T-helper 2 cell treated with Interferon-gamma antibody and Interleukin-4, amounts not matched to agents 100 ng/mL and 5 ng/mL, for 36 hours (primary cell): Measurements from ENCODE around the gene CUEDC2. TPM values are rescaled to one million over a fixed set of nuclear protein-coding genes. Genes with fewer than 3 reads are reported as not detected.

Experiments used
- intact Hi-C: fragments of 100-400 bp; cut with micrococcal nuclease; formaldehyde crosslinking; loops from one replicate; pipeline ENCODE4 v1.15.1; 2023
- total RNA-seq: library from RNA; stranded (reverse); gene quantifications from 2 replicates; pipeline ENCODE4 v1.2.3, GENCODE V29; 2022

Gene CUEDC2
- total RNA-seq, 1 donor from 2014 or later: 61.8 TPM

DNA sequence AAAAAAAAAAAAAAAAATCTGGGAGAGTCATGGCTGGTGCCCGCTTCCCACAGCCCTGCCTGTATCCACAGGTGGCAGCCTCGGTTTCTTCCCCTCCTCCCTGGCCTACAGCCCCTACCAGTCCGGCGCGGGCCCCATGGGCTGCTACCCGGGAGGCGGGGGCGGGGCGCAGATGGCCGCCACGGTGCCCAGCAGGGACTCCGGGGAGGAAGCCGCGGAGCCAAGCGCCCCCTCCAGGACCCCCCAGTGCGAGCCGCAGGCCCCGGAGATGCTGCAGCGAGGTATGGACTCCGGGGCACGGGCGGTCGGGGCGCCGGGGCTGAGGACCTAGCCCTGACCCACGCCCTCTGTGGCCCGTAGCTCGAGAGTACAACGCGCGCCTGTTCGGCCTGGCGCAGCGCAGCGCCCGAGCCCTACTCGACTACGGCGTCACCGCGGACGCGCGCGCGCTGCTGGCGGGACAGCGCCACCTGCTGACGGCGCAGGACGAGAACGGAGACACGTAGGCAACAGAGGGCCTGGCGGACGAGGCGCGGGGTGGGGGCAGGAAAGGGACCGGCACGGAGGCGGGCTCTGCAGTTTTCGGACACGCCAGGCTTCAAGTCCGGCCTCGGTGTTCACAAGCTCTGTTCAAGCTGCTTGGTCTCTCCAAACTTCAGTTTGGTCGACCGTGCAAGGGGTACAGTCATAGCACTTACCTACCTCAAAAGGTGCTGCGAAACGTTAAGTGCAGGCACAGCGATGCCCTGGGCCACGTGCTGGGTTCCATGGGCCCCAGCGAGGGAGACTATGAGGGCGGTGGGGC is 33.0 kb downstream of the CUEDC2 start:
- intact Hi-C loops: loop anchor here (1.0 to 10.0 kb wide), 3 partner anchors 170 to 565 kb away; no protein-coding TSS in a partner anchor

DNA sequence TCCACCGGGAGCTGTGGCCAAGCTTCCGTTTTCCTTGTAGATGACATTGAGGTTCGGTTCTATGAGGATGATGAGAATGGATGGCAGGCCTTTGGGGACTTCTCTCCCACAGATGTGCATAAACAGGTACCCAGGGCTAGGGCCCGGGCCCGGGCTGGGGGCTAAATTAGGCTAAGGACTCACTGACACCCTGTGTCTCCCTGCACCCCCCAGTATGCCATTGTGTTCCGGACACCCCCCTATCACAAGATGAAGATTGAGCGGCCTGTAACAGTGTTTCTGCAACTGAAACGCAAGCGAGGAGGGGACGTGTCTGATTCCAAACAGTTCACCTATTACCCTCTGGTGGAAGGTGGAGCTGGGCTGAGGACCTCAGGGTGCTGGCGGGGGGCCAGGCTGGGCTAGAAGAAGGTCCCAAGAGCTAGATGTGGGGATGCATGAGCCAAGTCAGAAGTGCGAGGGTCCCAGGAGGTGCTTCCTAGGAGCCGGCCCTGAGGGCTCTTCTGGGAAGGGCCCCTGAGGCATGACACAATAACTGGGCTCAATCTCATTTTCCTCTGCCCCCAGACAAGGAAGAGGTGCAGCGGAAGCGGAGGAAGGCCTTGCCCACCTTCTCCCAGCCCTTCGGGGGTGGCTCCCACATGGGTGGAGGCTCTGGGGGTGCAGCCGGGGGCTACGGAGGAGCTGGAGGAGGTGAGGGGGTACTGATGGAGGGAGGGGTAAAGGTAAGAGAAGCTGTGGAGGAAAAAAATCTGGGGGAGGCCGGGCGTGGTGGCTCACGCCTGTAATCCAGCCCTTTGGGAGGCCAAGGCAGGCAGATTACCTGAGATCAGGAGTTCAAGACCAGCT is 34.0 kb downstream of the CUEDC2 start:
- intact Hi-C loops: loop anchor here (1.0 to 10.0 kb wide), 3 partner anchors 169 to 564 kb away; no protein-coding TSS in a partner anchor

DNA sequence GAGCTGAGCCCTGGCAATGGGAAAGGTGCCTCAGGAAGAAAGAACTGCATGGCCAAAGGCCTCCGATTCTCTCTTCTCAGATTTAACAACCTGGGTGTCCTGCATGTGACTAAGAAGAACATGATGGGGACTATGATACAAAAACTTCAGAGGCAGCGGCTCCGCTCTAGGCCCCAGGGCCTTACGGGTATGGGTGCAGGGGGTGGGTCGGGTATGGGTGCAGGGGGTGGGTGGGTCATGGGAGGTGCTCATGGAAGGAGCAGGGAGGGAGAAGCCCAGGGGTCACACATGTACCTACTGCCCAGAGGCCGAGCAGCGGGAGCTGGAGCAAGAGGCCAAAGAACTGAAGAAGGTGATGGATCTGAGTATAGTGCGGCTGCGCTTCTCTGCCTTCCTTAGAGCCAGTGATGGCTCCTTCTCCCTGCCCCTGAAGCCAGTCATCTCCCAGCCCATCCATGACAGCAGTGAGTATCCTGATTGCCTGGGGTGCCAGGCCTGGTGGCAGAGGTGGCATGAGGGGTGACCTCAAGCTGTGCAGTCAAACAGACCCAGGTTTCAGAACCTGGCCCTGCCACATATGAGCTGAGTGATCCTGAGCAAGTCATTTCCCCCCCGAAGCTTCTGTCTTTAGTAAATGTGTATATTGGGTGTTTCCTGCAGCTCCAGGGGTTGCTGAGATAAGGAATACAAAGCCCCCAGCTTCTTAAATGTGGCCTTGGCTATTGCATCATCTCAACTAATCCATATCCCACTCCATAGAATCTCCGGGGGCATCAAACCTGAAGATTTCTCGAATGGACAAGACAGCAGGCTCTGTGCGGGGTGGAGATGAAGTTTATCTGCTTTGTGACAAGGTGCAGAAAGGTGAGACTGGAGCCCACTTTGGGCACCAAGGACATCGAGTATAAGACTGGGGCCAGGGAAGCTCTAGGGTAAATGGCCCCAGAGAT is 34.9 kb downstream of the CUEDC2 start:
- intact Hi-C loops: loop anchor here (10.0 kb wide), 1 partner anchor 563 kb away; no protein-coding TSS in a partner anchor

DNA sequence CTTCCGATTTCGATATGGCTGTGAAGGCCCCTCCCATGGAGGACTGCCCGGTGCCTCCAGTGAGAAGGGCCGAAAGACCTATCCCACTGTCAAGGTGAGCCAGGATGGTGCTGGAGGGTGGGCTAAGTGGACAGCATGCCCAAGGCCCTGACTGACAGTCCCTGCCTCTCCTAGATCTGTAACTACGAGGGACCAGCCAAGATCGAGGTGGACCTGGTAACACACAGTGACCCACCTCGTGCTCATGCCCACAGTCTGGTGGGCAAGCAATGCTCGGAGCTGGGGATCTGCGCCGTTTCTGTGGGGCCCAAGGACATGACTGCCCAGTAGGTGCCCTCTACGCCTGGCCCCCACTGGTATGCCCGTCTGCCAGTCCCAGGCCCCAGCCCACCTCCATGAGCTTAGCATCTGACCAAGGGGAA is 35.6 kb downstream of the CUEDC2 start:
- intact Hi-C loops: loop anchor here (10.0 kb wide), 1 partner anchor 562 kb away; no protein-coding TSS in a partner anchor

DNA sequence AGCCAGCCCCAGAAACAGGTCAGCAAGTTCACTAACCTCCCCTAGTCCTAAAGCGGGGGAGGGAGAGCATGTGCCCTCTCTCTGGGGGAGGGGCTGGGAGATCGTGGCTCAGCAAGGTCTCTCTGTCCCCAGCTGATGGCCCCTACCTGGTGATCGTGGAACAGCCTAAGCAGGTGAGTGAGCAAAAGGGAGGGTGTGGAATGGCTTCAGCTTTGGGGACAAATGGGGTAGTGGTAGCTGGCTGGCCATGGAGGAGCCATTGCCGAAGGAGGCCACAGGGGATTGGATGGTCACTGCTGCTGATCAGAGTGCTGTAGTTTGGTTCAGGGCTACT is 36.1 kb downstream of the CUEDC2 start:
- intact Hi-C loops: loop anchor here (10.0 kb wide), 1 partner anchor 561 kb away; no protein-coding TSS in a partner anchor

DNA sequence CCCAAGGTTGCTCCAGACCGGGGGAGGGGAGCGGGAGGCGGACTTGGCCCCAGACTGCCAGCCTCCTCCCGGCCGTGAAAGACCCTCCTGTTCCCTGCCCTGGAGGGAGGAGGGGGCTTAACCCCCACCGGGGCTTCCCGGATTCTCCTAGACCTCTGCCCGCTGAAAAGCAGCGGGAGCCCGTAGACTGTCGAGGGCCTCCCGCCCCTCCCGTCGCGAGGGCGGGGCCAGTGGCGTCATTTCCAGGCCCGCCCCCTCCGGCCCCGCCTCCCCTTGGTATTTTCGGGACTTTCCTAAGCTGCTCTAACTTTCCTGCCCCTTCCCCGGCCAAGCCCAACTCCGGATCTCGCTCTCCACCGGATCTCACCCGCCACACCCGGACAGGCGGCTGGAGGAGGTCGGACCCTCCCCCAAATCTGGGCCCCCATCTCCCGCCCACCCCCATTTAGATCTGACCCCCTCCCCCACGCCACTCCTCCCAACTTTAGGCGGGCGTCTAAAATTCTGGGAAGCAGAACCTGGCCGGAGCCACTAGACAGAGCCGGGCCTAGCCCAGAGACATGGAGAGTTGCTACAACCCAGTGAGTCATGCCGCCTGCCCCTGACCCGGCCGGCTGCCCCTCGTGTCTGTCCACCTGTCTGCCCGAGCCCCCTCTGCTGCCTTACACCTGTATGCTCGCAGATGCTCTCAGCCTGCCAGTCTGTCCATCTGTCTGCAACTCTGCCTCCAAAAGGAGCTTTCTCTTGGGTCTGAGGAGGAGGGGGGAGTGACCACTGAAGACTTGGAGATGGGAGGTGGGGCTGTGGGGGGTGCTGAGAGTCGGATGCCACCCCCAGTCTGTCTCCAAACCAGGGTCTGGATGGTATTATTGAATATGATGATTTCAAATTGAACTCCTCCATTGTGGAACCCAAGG is 36.7 kb downstream of the CUEDC2 start, which contains the start of gene NFKB2:
NFKB2 (plus strand) TSS at position 306 of the 917 bp plus-strand sequence; CDS start at position 561, 255 bp downstream.
- intact Hi-C loops: loop anchor here (1.0 to 10.0 kb wide), 7 partner anchors 13 to 561 kb away; partner anchors contain the start of gene ACTR1A

DNA sequence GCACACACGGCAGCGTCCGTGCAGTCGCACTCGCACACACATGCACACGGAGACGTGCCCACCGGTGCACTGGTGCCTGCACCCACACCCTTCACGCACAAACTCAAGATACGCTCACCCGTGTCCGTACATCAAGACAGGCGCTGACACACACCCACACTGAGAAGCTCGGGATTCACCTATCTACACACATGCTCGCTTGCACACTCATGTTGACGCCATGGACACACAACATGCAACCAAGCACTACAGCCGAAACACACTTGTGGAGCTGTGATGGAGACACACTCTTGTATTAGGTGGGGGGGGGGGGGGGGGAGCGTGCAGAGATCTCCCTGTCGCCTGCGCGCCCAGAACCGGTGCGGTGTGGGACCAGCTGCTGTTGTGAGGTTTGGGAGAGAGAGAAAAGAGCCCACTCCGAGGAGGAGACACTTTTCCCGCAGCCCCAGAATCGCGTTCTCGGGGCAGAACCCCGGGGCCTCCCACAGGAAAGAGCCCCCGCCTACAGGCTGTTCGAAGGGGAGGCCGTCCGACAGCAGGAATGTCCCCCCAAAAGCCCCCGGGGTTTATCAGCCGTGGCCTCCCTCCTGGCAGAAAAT is 37.5 kb downstream of the CUEDC2 start:
- intact Hi-C loops: loop anchor here (1.0 to 10.0 kb wide), 12 partner anchors 14 to 560 kb away; partner anchors contain the start of genes ACTR1A, CUEDC2, GBF1 and NOLC1

DNA sequence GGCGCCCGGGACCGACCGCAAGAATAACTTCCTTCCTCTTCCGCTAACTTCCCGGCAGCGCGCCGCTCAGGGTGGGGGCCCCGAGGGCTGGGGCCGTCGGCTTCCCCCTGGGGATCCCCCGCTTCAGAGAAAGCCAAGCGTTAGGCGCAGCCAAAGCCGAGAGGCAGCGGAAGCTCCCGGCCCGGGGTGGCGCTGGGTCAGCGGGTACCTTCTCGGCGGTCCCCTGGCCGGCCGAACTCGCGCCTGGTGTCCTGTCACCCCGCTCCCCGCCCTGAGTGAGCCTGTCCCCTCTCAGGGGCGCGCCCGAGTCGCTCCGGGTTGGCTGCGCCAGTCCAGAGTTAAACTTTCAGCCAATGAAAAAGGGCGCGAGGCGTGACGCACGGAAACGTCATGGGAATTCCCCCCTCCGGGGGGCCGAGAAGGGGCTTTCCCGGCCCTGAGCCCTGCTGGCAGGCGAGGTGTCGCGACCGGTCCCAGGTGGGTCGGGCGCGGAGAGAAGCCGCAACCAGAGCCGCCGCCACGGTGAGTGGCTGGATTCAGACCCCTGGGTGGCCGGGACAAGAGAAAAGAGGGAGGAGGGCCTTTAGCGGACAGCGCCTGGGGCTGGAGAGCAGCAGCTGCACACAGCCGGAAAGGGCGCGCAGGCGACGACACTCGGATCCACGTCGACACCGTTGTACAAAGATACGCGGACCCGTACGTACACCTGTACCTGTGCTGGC is 38.1 kb downstream of the CUEDC2 start:
- intact Hi-C loops: loop anchor here (1.0 to 10.0 kb wide), 8 partner anchors 15 to 559 kb away; partner anchors contain the start of genes CUEDC2, GBF1 and NOLC1

DNA sequence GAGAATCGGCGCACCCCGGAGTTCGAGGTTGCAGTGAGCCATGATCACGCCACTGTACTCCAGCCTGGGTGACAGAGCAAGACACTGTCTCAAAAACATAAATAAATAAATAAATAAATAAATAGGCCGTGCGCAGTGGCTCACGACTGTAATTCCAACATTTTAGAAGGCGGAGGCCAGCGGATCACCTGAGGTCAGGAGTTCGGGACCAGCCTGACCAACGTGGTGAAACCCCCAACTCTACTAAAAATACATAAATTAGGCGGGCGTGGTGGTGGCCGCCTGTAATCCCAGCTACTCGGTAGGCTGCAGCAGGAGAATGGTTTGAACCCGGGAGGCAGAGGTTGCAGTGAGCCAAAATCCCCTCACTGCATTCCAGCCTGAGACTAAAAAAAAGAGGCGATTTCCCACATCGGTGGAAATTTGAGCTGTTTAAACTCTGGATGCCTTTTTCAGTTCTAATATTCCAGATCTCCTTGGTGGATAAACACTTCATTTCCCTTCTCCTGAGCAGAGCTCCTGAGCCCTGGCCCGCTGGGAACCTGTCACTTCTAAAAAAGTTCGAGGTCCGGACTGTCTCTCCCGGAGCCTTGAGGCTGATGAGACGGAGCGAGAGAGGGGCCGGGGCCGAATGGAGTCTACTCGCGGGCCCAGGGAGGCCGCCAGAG is 38.8 kb downstream of the CUEDC2 start:
- intact Hi-C loops: loop anchor here (1.0 to 10.0 kb wide), 9 partner anchors 15 to 559 kb away; partner anchors contain the start of genes CUEDC2, GBF1 and NOLC1

DNA sequence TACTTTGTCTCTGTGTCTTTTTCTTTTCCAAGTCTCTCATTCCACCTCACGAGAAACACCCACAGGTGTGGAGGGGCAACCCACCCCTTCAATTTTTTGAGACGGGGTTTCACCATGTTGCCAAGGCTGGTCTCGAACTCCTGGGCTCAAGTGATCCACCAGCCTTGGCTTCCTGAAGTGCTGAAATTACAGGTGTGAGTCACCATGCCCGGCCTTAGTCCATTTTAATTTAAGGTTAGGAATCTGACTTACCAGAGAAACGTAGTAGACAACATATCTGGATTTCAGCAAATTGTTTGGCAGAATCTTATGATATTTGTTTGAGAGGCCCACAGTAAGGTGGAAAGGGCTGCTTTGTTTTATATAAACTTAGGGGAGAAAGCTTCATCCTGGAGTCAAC is 40.1 kb downstream of the CUEDC2 start:
- intact Hi-C loops: loop anchor here (10.0 kb wide), 1 partner anchor 558 kb away; no protein-coding TSS in a partner anchor

DNA sequence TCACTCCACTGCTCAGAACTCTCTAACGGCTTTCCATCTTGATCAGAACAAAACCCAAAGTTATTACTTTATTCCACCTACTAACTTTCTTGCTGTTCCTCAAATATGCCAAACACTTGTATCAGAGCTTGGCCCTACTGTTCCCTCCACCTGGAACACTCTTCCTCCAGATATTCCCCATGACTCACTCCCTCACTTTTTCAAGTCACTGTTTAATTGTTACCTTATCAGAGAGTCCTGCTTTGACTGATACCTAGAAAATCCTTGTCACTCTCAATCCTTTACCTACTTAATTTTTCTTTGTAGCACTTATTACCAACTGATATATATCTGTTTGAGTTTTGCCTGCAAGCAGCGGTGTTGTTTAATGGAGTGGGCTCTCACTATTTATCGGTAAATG is 42.5 kb downstream of the CUEDC2 start:
- intact Hi-C loops: loop anchor here (10.0 kb wide), 1 partner anchor 555 kb away; no protein-coding TSS in a partner anchor

DNA sequence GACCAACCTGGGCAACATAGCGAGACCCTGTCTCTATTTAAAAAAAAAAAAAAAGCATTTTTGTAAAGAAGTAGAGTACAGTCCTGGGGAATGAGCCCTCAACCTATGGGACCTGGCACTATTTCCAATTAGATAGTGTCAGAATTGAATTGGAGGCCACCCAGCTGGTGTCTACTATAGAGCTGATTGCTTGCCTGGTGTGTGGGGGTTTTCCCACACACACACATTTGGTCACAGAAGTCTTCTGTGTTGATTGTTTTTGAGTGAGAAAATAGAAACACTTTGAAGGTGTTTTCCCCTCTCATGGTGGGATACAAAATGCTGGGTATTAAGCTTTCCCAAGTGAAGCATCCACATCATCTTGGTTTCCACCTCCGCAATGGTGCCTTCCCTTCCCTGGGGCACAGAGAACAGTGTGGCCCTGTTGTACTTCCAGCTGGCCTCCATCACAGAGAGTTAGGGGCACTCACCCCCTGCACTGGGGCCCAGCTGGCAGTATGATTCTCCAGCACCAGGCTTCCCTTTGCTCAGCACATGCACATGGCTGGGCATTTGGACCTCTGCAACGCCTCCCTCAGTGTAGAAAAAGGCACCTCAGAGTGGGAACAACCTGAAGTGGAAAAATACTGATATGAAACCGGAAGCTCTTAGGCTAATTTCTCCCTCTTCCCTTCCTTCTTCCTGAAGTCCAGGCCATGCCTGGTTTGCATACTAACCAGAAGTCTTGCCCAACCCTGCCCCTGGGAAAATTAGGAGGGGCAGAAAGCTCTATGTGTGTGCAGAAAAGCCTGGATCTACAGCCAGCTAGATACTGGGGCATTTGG is 47.6 kb downstream of the CUEDC2 start:
- intact Hi-C loops: no loop called here

DNA sequence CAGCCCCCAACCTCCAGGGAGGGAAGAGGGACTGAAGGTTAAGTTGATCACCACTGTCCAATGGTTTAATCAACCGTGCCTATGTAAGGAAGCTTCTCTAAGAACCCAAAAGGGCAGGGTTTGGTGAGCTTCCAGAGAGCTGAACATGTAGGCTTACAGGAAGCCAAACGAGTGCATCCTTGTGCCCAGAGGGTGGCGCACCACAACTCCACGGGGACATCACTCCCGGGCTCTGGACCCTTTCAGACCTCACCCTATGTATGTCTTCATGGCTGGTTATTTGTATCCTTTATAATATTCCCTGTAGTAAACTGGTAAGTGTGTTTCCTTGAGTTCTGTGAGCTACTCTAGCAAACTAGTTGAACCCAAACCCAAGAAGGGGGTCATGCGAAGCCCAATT is 48.3 kb downstream of the CUEDC2 start:
- intact Hi-C loops: no loop called here

DNA sequence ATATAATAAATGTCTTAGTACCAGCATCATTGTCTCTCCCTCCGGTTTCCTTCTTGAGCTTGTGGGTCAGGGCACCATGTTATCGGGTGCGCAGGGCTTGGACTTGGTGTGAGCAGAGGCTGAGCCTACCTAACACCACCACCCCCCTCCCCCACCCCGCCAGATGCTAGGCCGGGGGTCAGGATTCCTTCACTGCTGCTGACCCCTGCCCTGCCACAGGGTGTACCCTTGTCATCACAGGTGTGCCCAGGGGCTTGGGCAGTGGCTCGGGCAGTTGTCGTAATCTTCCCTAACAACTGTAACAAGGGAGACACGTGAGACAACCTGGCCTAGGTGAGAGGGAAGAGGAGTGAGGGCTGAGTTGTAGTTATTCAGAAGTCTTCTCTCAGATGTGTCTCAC is 49.5 kb downstream of the CUEDC2 start:
- intact Hi-C loops: no loop called here

DNA sequence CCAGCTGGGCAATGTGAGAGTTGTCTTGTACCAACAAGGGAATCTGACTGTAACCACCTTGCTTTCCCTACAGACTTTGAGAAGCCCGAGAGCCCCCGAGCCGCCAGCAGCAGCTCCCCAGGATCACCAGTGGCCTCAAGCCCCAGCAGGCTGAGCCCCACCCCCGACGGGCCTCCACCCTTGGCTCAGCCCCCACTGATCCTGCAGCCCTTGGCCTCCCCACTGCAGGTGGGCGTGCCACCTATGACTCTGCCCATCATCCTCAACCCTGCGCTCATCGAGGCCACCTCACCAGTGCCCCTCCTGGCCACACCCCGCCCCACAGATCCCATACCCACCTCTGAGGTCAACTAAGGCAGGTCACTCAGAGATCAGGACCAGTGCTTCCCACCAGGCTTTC is 50.4 kb downstream of the CUEDC2 start:
- intact Hi-C loops: no loop called here

DNA sequence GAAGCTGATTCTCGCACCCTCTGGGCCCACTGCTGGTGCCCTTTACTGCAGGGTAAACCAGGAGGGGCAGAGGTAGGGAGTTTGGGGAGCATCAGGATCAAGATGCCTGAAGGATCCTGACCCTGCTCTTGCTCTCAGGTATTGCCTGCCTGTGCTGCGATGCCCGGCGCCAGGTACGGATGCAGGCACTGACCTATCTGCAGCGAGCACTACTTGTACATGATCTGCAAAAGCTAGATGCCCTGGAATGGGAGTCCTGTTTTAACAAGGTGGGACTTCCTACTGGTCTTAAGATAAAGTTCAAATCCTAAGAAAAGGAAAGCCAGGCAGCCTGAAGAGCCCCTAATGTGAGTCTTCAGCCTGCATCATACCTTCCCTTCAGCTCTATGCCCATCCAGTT is 53.0 kb downstream of the CUEDC2 start:
- intact Hi-C loops: no loop called here

DNA sequence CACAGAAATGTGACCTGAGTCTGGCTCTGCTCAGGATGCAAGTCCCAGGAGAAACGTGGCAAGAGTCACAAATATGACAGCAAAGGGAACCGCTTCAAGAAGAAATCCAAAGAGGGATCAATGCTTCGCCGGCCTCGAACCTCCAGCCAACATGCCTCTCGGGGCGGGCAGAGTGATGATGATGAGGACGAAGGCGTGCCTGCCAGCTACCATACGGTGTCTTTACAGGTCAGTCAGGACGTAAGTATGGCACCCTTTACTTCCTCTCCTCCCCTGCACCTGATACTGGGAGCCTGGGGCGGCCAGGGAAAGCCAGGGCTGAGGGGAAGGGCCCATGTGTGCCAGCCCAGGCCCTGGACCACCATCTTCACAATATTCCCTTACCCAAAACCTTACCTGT is 55.5 kb downstream of the CUEDC2 start:
- intact Hi-C loops: no loop called here
